ENCODE measurements around the gene TIMP1. TPM values are rescaled to one million over a fixed set of nuclear protein-coding genes. Genes with fewer than 3 reads are reported as not detected.

The TIMP1 gene
- total RNA-seq, 4 donors from 2014 or later: 77.4 to 204 (median 156) TPM

DNA sequence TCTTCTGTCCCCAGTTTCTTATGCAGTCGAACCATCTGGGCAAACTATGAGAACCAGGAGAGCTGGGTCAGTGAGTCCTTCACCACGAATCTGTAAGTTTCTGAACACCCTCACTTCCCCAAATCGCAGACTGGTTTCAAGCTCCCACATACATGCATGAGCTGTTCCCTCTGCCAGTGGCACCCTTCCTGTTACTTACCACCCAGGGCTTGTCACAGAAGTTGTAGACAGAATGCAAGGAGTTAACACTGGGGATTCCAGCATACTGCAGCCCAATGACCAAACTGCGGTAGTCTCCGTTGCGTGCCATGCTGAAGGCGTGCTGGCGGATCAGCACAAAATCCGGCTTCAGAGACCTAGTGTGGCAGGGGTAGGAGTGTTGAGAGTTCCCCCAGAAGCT, 22.8 kb downstream of the TIMP1 start:
- no peak for ATAC-seq
- Histone ChIP-seq H3K27ac (no peak overlapping the region), H3K4me1 (no peaks in the 10 kb centered on the region), H3K27me3 (no peaks in the 10 kb centered on the region), H3K9me3 (no peaks in the 10 kb centered on the region), H3K36me3 (no peaks in the 10 kb centered on the region), H3K4me3 (no peak overlapping the region)
- TF ChIP-seq POLR2A (IDR thresholded peaks at IDR 0.05) (no peak), POLR2AphosphoS5 (IDR thresholded peaks at IDR 0.05) (no peak), CTCF (IDR thresholded peaks at IDR 0.05) (no peak), EP300 (IDR thresholded peaks at IDR 0.05) (no peak)
- 57% methylated on average over 3 of the region's 9 CpGs; no CpG with 5 or more reads in 1 of the 2 donors for WGBS, 2 donors (ENCODE audit: low coverage in 1 of 2)

DNA sequence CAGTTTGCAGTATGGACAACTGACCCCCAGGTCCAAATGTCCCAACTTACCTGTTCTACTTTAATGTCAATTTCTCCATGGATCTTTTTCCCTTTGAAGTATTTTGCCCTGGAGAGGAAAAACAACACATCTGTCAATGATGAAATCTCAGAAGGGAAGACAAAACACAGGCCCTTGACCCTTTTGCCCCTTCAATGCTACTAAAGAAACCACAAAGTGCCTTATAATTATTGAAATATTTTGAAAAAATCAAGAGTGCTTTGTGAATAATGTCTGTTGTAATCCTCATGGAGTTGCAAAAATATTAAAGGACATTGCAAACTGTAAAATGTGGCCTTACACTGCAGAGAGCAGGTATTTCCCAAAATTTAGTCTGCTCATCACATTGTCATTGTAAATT, 24.9 kb downstream of the TIMP1 start:
- no peak overlapping the region for H3K4me3 ChIP-seq
- ATAC-seq: no peak
- H3K27me3 ChIP-seq: no peaks in the 10 kb centered on the region
- no peaks in the 10 kb centered on the region for H3K9me3 ChIP-seq
- no peak for TF ChIP-seq EP300 (IDR thresholded peaks at IDR 0.05)
- no peak overlapping the region for H3K27ac ChIP-seq
- no peaks in the 10 kb centered on the region for H3K4me1 ChIP-seq
- no peaks in the 10 kb centered on the region for H3K36me3 ChIP-seq

DNA sequence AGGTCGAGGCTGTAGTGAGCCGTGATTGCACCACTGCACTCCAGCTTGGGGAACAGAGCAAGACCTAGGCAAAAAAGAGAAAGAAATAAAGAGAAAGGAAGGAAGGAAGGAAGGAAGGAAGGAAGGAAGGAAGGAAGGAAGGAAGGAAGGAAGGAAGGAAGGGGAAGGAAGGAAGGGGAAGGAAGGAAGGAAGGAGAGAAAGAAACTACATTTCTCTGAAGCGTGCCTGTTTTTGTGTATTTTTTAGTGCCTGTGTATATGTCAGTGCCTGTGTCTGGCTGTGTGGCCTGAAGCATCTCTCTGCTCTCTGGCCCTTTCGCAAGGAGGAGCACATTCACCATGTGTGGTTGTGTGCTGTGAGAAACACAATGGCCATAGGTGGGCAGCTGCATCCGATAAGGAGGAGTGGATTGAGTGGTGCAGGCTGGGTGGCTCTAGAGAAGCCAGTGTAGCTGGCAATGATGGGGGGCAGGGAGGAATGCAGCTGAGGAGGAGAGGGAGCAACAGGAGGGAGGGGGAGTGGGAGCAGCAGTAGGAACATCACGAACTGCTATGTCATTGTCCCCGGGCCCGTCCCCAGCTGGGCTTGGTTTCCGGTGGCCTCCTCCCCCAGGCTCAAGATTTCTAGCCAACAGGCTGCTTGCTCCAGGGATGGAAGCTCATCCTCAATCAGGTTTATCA, 26.0 kb downstream of the TIMP1 start:
- H3K4me3 ChIP-seq: no peak overlapping the region
- no peaks in the 10 kb centered on the region for H3K36me3 ChIP-seq
- H3K27ac ChIP-seq: no peak overlapping the region
- TF ChIP-seq POLR2A (IDR thresholded peaks at IDR 0.05) (no peak), CTCF (IDR thresholded peaks at IDR 0.05) (no peak)
- no peaks in the 10 kb centered on the region for H3K9me3 ChIP-seq
- 37 to 53% methylated on average over 2 to 3 of the region's 9 CpGs for WGBS, 2 donors (ENCODE audit: low coverage in 1 of 2)
- ATAC-seq: no peak
- no peaks in the 10 kb centered on the region for H3K4me1 ChIP-seq
- no peaks in the 10 kb centered on the region for H3K27me3 ChIP-seq

- Histone ChIP-seq H3K9me3 (no peaks in the 10 kb centered on the region), H3K4me3 (no peak overlapping the region), H3K4me1 (no peaks in the 10 kb centered on the region), H3K36me3 (no peaks in the 10 kb centered on the region), H3K27ac (no peak overlapping the region), H3K27me3 (no peaks in the 10 kb centered on the region)
- ATAC-seq: no peak
- TF ChIP-seq POLR2A (IDR thresholded peaks at IDR 0.05) (no peak), POLR2AphosphoS5 (IDR thresholded peaks at IDR 0.05) (no peak), EP300 (IDR thresholded peaks at IDR 0.05) (no peak), CTCF (IDR thresholded peaks at IDR 0.05) (no peak)
- 57 to 83% methylated on average over 1 to 4 of the region's 4 CpGs for WGBS, 2 donors (ENCODE audit: low coverage in 1 of 2)
These were observed 28.3 kb downstream of the TIMP1 start for GRCh38 chrX:47610511-47610910.

DNA sequence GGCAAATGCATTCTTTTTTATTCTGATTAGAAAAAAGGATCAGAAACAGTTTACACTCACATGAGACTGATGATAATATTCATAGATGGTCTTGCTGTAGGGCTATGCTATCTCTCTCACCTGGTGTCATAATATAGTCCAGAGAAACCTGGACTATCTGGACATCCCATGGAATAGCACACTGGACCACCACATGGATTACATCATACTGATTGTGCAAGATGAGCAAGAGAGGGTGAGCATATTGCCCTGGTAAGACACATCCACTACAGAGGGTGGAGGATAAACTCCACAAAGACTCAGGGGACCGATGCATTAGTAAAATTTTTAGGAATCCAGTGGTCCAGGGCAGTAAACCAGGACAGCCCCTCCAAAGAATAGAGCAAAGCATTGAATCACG, 29.3 kb downstream of the TIMP1 start:
- Histone ChIP-seq H3K4me3 (no peak overlapping the region), H3K27ac (no peak overlapping the region), H3K4me1 (no peaks in the 10 kb centered on the region), H3K27me3 (no peaks in the 10 kb centered on the region), H3K36me3 (no peaks in the 10 kb centered on the region), H3K9me3 (no peaks in the 10 kb centered on the region)
- ATAC-seq: no peak
- TF ChIP-seq CTCF (IDR thresholded peaks at IDR 0.05): no peak
- TF ChIP-seq POLR2A (IDR thresholded peaks at IDR 0.05): no peak
- no peak for TF ChIP-seq EP300 (IDR thresholded peaks at IDR 0.05)
- no peak for TF ChIP-seq POLR2AphosphoS5 (IDR thresholded peaks at IDR 0.05)
- 67 to 100% methylated on average over 1 to 2 of the region's 2 CpGs for WGBS, 2 donors (ENCODE audit: low coverage in 1 of 2)

Measured in gastroesophageal sphincter (tissue), 4 donors.